PC-3 (cell line): Measurements from ENCODE around the gene HS2ST1. TPM values are rescaled to one million over a fixed set of nuclear protein-coding genes. Genes with fewer than 3 reads are reported as not detected.

Experiments used
- ATAC-seq: fragments of 200-7000 bp; cut with Tn5 transposase; 2 replicates; pipeline ENCODE4 v1.9.1; 2020; ENCODE audit warnings: mild to moderate bottlenecking, moderate library complexity
- BruUV-seq: library from RNA; stranded (reverse); fragments of 400-500 nt; replicated peaks from 2 replicates; lab custom pipeline; 2021; lab: Mats Ljungman, UMichigan
- CTCF ChIA-PET: fragments of 300-600 bp; sonication (Branson Sonifier 250); formaldehyde crosslinking; loops from one replicate; lab custom pipeline; 2022; ENCODE audit warnings: antibody characterized with exemption; lab: Charles Lee
- POLR2A ChIA-PET: fragments of 300-600 bp; sonication (Branson Sonifier 250); formaldehyde crosslinking; loops from one replicate; lab custom pipeline; 2022; ENCODE audit warnings: antibody characterized with exemption; ENCODE audit not compliant: unreplicated experiment; lab: Charles Lee
- DNase-seq: peaks from one replicate; pipeline ENCODE4 v3.0.0-alpha.2; 2015
- H2AFZ ChIP-seq: fragments of 300-600 bp; sonication (generic); 2 replicates; pipeline ENCODE4 v1.6.0; 2016; ENCODE audit warnings: antibody characterized with exemption, low read length
- H3F3A ChIP-seq: fragments of 300-600 bp; sonication (generic); one replicate; pipeline ENCODE4 v1.6.0; 2017; ENCODE audit warnings: antibody characterized with exemption, low read length, control low read depth, mild to moderate bottlenecking; ENCODE audit not compliant: unreplicated experiment
- H3K27ac ChIP-seq: fragments of 300-600 bp; sonication (generic); 2 replicates; pipeline ENCODE4 v1.5.1; 2016; ENCODE audit warnings: mild to moderate bottlenecking, low read length
- H3K27me3 ChIP-seq: fragments of 300-600 bp; sonication (generic); 2 replicates; pipeline ENCODE4 v1.6.1; 2016; ENCODE audit warnings: low read length, mixed read lengths
- H3K36me3 ChIP-seq: fragments of 300-600 bp; sonication (generic); 2 replicates; pipeline ENCODE4 v1.6.1; 2016; ENCODE audit warnings: low read depth, mixed run types, low read length, mixed read lengths
- H3K4me1 ChIP-seq: fragments of 300-600 bp; sonication (generic); 2 replicates; pipeline ENCODE4 v1.5.1; 2016; ENCODE audit warnings: low read length; ENCODE audit not compliant: insufficient read depth
- H3K4me2 ChIP-seq: fragments of 300-600 bp; sonication (generic); 2 replicates; pipeline ENCODE4 v1.6.0; 2016; ENCODE audit warnings: low read length
- H3K4me3 ChIP-seq: fragments of 300-600 bp; sonication (generic); 2 replicates; pipeline ENCODE4 v1.5.1; 2016; ENCODE audit warnings: mild to moderate bottlenecking, low read length, mixed read lengths
- H3K79me2 ChIP-seq: fragments of 300-600 bp; sonication (generic); 2 replicates; pipeline ENCODE4 v1.6.1; 2017; ENCODE audit warnings: low read length, mixed read lengths
- H3K9ac ChIP-seq: fragments of 300-600 bp; sonication (generic); 2 replicates; pipeline ENCODE4 v1.6.0; 2016; ENCODE audit warnings: mild to moderate bottlenecking, low read length
- H3K9me2 ChIP-seq: fragments of 300-600 bp; sonication (generic); replicated peaks from 2 replicates; pipeline ENCODE4 v1.6.1; 2016; ENCODE audit warnings: mixed run types, low read length, mixed read lengths
- H3K9me3 ChIP-seq: fragments of 300-600 bp; sonication (generic); 2 replicates; pipeline ENCODE4 v1.6.1; 2016; ENCODE audit warnings: low read length, mixed read lengths
- H4K20me1 ChIP-seq: fragments of 300-600 bp; sonication (generic); 2 replicates; pipeline ENCODE4 v1.6.1; 2016; ENCODE audit warnings: low read length, mixed read lengths
- CTCF ChIP-seq: fragments of 300-600 bp; sonication (generic); conservative IDR thresholded peaks from 2 replicates; pipeline ENCODE4 v1.5.1; 2017; ENCODE audit warnings: antibody characterized with exemption, low read depth, mild to moderate bottlenecking, low read length
- EZH2 ChIP-seq: fragments of 300-600 bp; sonication (generic); IDR thresholded peaks from one replicate; pipeline ENCODE4 v1.6.1; 2017; ENCODE audit warnings: antibody characterized with exemption, mild to moderate bottlenecking, low read length; ENCODE audit not compliant: unreplicated experiment
- EZH2phosphoT487 ChIP-seq: fragments of 300-600 bp; sonication (generic); IDR thresholded peaks from 2 replicates; pipeline ENCODE4 v1.6.1; 2018; ENCODE audit warnings: mild to moderate bottlenecking, antibody characterized with exemption, low read length, borderline replicate concordance
- intact Hi-C: fragments of 100-400 bp; cut with micrococcal nuclease; formaldehyde crosslinking; loops from 2 replicates; pipeline ENCODE4 v1.9.0; 2023
- total RNA-seq: library from RNA; depleted of rRNA; stranded (reverse); fragments of >200 nt; gene quantifications from 2 replicates; pipeline ENCODE4 v1.2.3, GENCODE V29; 2014

Gene HS2ST1
- total RNA-seq, 1 experiment from 2014 or later = 15.3 TPM

GRCh38 chr1:87048237-87048636 lies 133.8 kb downstream of the HS2ST1 start:
- no peaks in the 10 kb centered on the region for H3K9me3 ChIP-seq
- no peak for TF ChIP-seq EZH2phosphoT487
- TF ChIP-seq EZH2 = no peak
- no peak for TF ChIP-seq CTCF
- no peaks in the 10 kb centered on the region for H3K36me3 ChIP-seq
- ATAC-seq (no peak), DNase-seq (no peak)
- no TSS peak for BruUV-seq
- H3K4me2 ChIP-seq = no peak overlapping the region
- no peaks in the 10 kb centered on the region for H3K27me3 ChIP-seq
- CTCF ChIA-PET = no interaction called here
- H2AFZ ChIP-seq = no peak overlapping the region
- intact Hi-C loops = no loop called here
- no peaks in the 10 kb centered on the region for H4K20me1 ChIP-seq
- no peaks in the 10 kb centered on the region for H3K9me2 ChIP-seq
- no peak overlapping the region for H3K27ac ChIP-seq
- H3K9ac ChIP-seq = no peak overlapping the region
- no peaks in the 10 kb centered on the region for H3K79me2 ChIP-seq
- no peaks in the 10 kb centered on the region for H3K4me1 ChIP-seq
- POLR2A ChIA-PET = no interaction called here
- no peak overlapping the region for H3K4me3 ChIP-seq
- no peaks in the 10 kb centered on the region for H3F3A ChIP-seq

- intact Hi-C loops = loop anchor here (10.0 kb wide), 1 partner anchor 57 kb away; no protein-coding TSS in a partner anchor
- no TSS peak for BruUV-seq
These were observed 137.5 kb downstream of the HS2ST1 start for GRCh38 chr1:87051965-87052364.

More at GRCh38 chr1:87051965-87052364, 137.5 kb downstream of the HS2ST1 start:
- Histone ChIP-seq H3K4me1 (no peaks in the 10 kb centered on the region), H4K20me1 (no peaks in the 10 kb centered on the region), H3K27ac (no peak overlapping the region), H3K9me2 (no peaks in the 10 kb centered on the region), H3K36me3 (no peaks in the 10 kb centered on the region), H3K4me3 (no peak overlapping the region), H3K4me2 (no peak overlapping the region), H3K9ac (no peak overlapping the region), H3K27me3 (no peaks in the 10 kb centered on the region), H3K9me3 (no peaks in the 10 kb centered on the region), H2AFZ (no peak overlapping the region), H3F3A (no peaks in the 10 kb centered on the region), H3K79me2 (no peaks in the 10 kb centered on the region)
- DNase-seq = no peak
- CTCF ChIA-PET = no interaction called here
- POLR2A ChIA-PET = no interaction called here
- no peak for ATAC-seq
- TF ChIP-seq CTCF = no peak
- no peak for TF ChIP-seq EZH2
- TF ChIP-seq EZH2phosphoT487 = no peak
